K562 (cell line): ENCODE data around the gene SLC30A1. TPM values are rescaled to one million over a fixed set of nuclear protein-coding genes. Genes with fewer than 3 reads are reported as not detected.
A peak's percentile ranks its signal among the peaks of the same experiment; 100 is the strongest.

Source experiments
- ATAC-seq: fragments of 200-7000 bp; cut with Tn5 transposase; 3 replicates; pipeline ENCODE4 v1.9.1; 2020; ENCODE audit warnings: moderate library complexity
- BruUV-seq: library from RNA; stranded (reverse); fragments of 400-500 nt; replicated peaks from 2 replicates; lab custom pipeline; 2021; lab: Mats Ljungman, UMichigan
- CTCF ChIA-PET: fragments of 300-600 bp; formaldehyde crosslinking; extraction: SDS; loops from one replicate; lab custom pipeline; 2021; ENCODE audit warnings: low intra/inter-chr PET ratio; lab: Yijun Ruan, JAX
- POLR2A ChIA-PET: fragments of 300-600, 350-650 bp; sonication (Branson Sonifier 250); formaldehyde crosslinking; extraction: SDS; loops from one replicate; lab custom pipeline; 2021; ENCODE audit warnings: antibody characterized with exemption, inconsistent platforms; lab: Yijun Ruan, JAX
- DNase-seq, 4 experiments: peaks; one replicate each; pipeline versions ENCODE4 v3.0.0 to v3.0.0-alpha.2; 2011 to 2018; ENCODE audit warnings: low spot score in 3 of 4, mixed read lengths in 3 of 4; ENCODE audit errors: extremely low read depth in 1 of 4
- FAIRE-seq: peaks from 2 replicates; lab custom pipeline; 2011; peaks lifted over from hg19 to GRCh38; lab: Jason Lieb, UNC
- H2AFZ ChIP-seq: 2 replicates; pipeline ENCODE4 v1.6.0; 2011; ENCODE audit warnings: low read depth, low read length, control low read depth, inconsistent platforms
- H3K27ac ChIP-seq: fragments of 200-600 bp; 3 replicates; pipeline ENCODE4 v1.8.0; 2011; ENCODE audit warnings: low read depth, mild to moderate bottlenecking, control low read depth, inconsistent platforms, low read length, moderate library complexity, mixed read lengths; ENCODE audit errors: extremely low read depth
- H3K27me3 ChIP-seq, 2 experiments: fragments of 300-600 bp in 1 of 2; 2 replicates in 1 of 2; 3 replicates in 1 of 2; pipeline versions ENCODE4 v1.6.0 to v1.8.0; 2011; ENCODE audit warnings: inconsistent platforms in 2 of 2, low read length in 2 of 2, mild to moderate bottlenecking in 1 of 2, mixed read lengths in 1 of 2, moderate library complexity in 1 of 2; ENCODE audit not compliant: control insufficient read depth in 2 of 2, insufficient read depth in 2 of 2
- H3K36me3 ChIP-seq: fragments of 300-600 bp; 3 replicates; pipeline ENCODE4 v1.8.0; 2011; ENCODE audit warnings: mild to moderate bottlenecking, low read length, inconsistent platforms; ENCODE audit not compliant: control insufficient read depth, insufficient read depth
- H3K4me1 ChIP-seq, 2 experiments: fragments of 200-600 bp in 1 of 2; replicated peaks in 1 of 2; 2 replicates in 1 of 2; 3 replicates in 1 of 2; pipeline versions ENCODE4 v1.5.1 to v1.8.0; 2011; ENCODE audit warnings: inconsistent platforms in 2 of 2, low read length in 2 of 2, mild to moderate bottlenecking in 1 of 2, mixed read lengths in 1 of 2, moderate library complexity in 1 of 2; ENCODE audit not compliant: control insufficient read depth in 2 of 2, insufficient read depth in 2 of 2
- H3K4me2 ChIP-seq: 2 replicates; pipeline ENCODE4 v1.6.1; 2011; ENCODE audit warnings: low read length, control low read depth, inconsistent platforms, mixed read lengths; ENCODE audit not compliant: insufficient read depth
- H3K4me3 ChIP-seq: fragments of 200-600 bp; sonication (generic), shearing (Covaris generic); 2 replicates; pipeline ENCODE4 v1.5.1; 2016; ENCODE audit warnings: control low read depth, inconsistent platforms
- H3K79me2 ChIP-seq: fragments of 200-600 bp; 3 replicates; pipeline ENCODE4 v1.8.0; 2011; ENCODE audit warnings: low read length, inconsistent platforms; ENCODE audit not compliant: control insufficient read depth, insufficient read depth
- H3K9ac ChIP-seq, 2 experiments: 2 replicates each; pipeline versions ENCODE4 v1.6.0 to v1.6.1; 2011; ENCODE audit warnings: low read depth in 2 of 2, low read length in 2 of 2, control low read depth in 1 of 2, inconsistent platforms in 1 of 2, mild to moderate bottlenecking in 1 of 2, mixed read lengths in 1 of 2; ENCODE audit not compliant: insufficient read depth in 1 of 2
- H3K9me1 ChIP-seq: one replicate; pipeline ENCODE4 v1.6.0; 2011; ENCODE audit warnings: inconsistent platforms, mild to moderate bottlenecking, low read length, moderate library complexity; ENCODE audit not compliant: control insufficient read depth, insufficient read depth
- H3K9me3 ChIP-seq: replicated peaks from 2 replicates; pipeline ENCODE4 v1.5.1; 2011; ENCODE audit warnings: low read depth, low read length, inconsistent platforms; ENCODE audit not compliant: control insufficient read depth, insufficient read depth
- H4K20me1 ChIP-seq: replicated peaks from 2 replicates; pipeline ENCODE4 v1.6.1; 2011; ENCODE audit warnings: low read length, inconsistent platforms, mixed read lengths; ENCODE audit not compliant: control insufficient read depth, insufficient read depth
- CHD4 ChIP-seq: fragments of 200-600 bp; sonication (generic); IDR thresholded peaks from 3 replicates; pipeline ENCODE4 v1.6.1; 2012; ENCODE audit warnings: low read depth, mild to moderate bottlenecking, mixed read lengths, low read length, inconsistent platforms; ENCODE audit not compliant: insufficient read depth, insufficient replicate concordance, poor library complexity, severe bottlenecking
- CSDE1 ChIP-seq, 2 experiments: fragments of 450-650 bp; IDR thresholded peaks; 2 replicates each; pipeline ENCODE4 v1.6.1; 2016; ENCODE audit warnings: mild to moderate bottlenecking in 1 of 2
- E2F3 ChIP-seq: fragments of 250-450 bp; sonication (Bioruptor Pico); IDR thresholded peaks from 2 replicates; pipeline ENCODE4 v1.4.0; 2020; ENCODE audit warnings: mild to moderate bottlenecking
- HDAC2 ChIP-seq: fragments of 450-650 bp; IDR thresholded peaks from 2 replicates; pipeline ENCODE4 v1.6.1; 2016; ENCODE audit warnings: mild to moderate bottlenecking
- KDM1A ChIP-seq, 2 experiments: fragments of 450-650 bp; IDR thresholded peaks; 2 replicates each; pipeline ENCODE4 v1.6.1; 2016; ENCODE audit warnings: mild to moderate bottlenecking in 2 of 2
- NR1H2 ChIP-seq: sonication (generic); formaldehyde crosslinking; IDR thresholded peaks from 2 replicates; pipeline ENCODE4 v1.4.0; 2020; ENCODE audit warnings: mild to moderate bottlenecking, missing genetic modification reagents
- POLR2H ChIP-seq: IDR thresholded peaks from 2 replicates; pipeline ENCODE4 v1.6.1; 2016; ENCODE audit warnings: missing genetic modification characterization, low read depth, mild to moderate bottlenecking, control low read depth, missing compliant biosample characterization, moderate library complexity
- SAP30 ChIP-seq: fragments of 200-600 bp; sonication (generic); IDR thresholded peaks from 2 replicates; pipeline ENCODE4 v1.6.1; 2012; ENCODE audit warnings: borderline replicate concordance, low read depth, mild to moderate bottlenecking, moderate library complexity, low read length, control low read depth, inconsistent platforms; ENCODE audit not compliant: insufficient read depth, poor library complexity, severe bottlenecking
- SMARCC2 ChIP-seq: fragments of 450-650 bp; IDR thresholded peaks from 2 replicates; pipeline ENCODE4 v1.6.1; 2017; ENCODE audit warnings: antibody characterized with exemption, moderate library complexity, mild to moderate bottlenecking, low read depth
- SRSF7 ChIP-seq: fragments of 200-400 bp; formaldehyde crosslinking; optimal IDR thresholded peaks from 2 replicates; pipeline ENCODE3; 2017; ENCODE audit warnings: mild to moderate bottlenecking, low read depth, low read length
- WGBS: fragments of 100-300 bp; shearing (Covaris generic); methylation state at CpG from one replicate; pipeline ENCODE4 v1.1.6; 2016; ENCODE audit warnings: low coverage, mixed read lengths; ENCODE audit not compliant: insufficient coverage; ENCODE audit errors: missing lambda C conversion rate; 5-methylcytosine and 5-hydroxymethylcytosine counted together
- in situ Hi-C: fragments of 300-500 bp; cut with MboI; formaldehyde crosslinking; loops from 4 replicates; pipeline ENCODE4 v1.15.0; 2018; ENCODE audit warnings: inconsistent platforms, mixed read lengths
- intact Hi-C: fragments of 100-400 bp; cut with micrococcal nuclease; formaldehyde crosslinking; loops from 2 replicates; pipeline ENCODE4 v1.14.2; 2022
- polyA plus RNA-seq, 8 experiments: library from polyadenylated mRNA; depleted of rRNA in 4 of 8; stranded (reverse) in 5 of 8; unstranded in 3 of 8; fragments of >200 nt; fragmentation: Nextera tagmentation in 2 of 8; fragmentation: Illumina TruSeq in 1 of 8; extraction: Ambion mirVana in 2 of 8; extraction: Trizol in 1 of 8; gene quantifications; 2 replicates each; pipeline versions ENCODE4 v1.2.1 to v1.2.3, GENCODE V29; 2011 to 2014; ENCODE audit warnings: inconsistent platforms in 1 of 8, missing spikeins in 1 of 8
- total RNA-seq, 7 experiments: library from RNA; depleted of rRNA in 6 of 7; stranded (reverse); fragments of >200 nt in 6 of 7; fragmentation: Illumina TruSeq in 2 of 7; extraction: Trizol in 2 of 7; gene quantifications; 2 replicates each; pipeline versions ENCODE4 v1.2.1 to v1.2.3, GENCODE V29; 2011 to 2021; ENCODE audit warnings: low replicate concordance in 1 of 7
- TF ChIP-seq, protein P1 (sequence below): fragments of 450-650 bp; IDR thresholded peaks from 2 replicates; pipeline ENCODE4 v1.6.1; 2016; ENCODE audit warnings: borderline replicate concordance
- TF ChIP-seq, protein P2 (sequence below): fragments of 200-800 bp; sonication (Bioruptor generic); IDR thresholded peaks from 2 replicates; pipeline ENCODE4 v1.6.1; 2016; ENCODE audit warnings: missing genetic modification characterization, missing compliant biosample characterization

The SLC30A1 gene
- total and polyA plus RNA-seq, 9 of the 15 experiments (the other 6 are each of a cell fraction or from before 2014, with no cell fraction given) = 4.1 to 14.4 (median 6.6) TPM

DNA sequence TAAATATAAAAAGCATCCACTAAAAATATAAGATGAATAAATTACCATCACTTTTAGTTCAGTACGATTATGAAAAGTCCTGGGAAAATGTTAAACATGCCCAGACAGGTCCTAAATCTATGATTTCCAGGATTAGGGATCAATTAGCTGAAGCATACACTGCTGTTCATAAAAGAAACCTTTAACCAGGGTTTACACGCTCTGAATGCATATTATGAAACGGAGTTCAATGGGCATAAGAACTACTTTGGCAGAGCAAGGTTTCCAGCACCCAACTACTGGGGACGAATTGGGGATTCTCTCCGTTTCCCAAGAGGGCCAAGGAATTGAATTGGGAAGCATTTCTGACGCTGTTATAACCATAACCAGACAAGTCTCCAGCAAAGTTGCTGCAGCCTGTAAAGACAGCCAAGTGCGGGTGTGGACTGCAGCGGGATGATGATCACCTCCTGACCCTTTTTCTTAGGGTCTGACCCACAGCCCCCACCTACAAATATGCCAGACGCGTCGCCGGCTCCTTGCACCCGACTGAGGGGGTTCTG, 1.6 kb downstream of the SLC30A1 start (continued):
- TF ChIP-seq HDAC2 (peak; percentile 19; the same call in 1 of the 2 replicates), SMARCC2 (no peak), KDM1A (IDR thresholded peaks at IDR 0.05) (0 out of 4 replicates have a peak, but pooled peaks of 1 of the 2 experiments have one; percentile 56), SAP30 (peak; percentile 40), E2F3 (no peak), CHD4 (peak; percentile 7), NR1H2 (CRISPR knock-in tag) (no peak)
- TF ChIP-seq, protein P1, sequence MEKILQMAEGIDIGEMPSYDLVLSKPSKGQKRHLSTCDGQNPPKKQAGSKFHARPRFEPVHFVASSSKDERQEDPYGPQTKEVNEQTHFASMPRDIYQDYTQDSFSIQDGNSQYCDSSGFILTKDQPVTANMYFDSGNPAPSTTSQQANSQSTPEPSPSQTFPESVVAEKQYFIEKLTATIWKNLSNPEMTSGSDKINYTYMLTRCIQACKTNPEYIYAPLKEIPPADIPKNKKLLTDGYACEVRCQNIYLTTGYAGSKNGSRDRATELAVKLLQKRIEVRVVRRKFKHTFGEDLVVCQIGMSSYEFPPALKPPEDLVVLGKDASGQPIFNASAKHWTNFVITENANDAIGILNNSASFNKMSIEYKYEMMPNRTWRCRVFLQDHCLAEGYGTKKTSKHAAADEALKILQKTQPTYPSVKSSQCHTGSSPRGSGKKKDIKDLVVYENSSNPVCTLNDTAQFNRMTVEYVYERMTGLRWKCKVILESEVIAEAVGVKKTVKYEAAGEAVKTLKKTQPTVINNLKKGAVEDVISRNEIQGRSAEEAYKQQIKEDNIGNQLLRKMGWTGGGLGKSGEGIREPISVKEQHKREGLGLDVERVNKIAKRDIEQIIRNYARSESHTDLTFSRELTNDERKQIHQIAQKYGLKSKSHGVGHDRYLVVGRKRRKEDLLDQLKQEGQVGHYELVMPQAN = 0 out of 2 replicates have a peak, but pooled peaks have one; percentile 13

DNA sequence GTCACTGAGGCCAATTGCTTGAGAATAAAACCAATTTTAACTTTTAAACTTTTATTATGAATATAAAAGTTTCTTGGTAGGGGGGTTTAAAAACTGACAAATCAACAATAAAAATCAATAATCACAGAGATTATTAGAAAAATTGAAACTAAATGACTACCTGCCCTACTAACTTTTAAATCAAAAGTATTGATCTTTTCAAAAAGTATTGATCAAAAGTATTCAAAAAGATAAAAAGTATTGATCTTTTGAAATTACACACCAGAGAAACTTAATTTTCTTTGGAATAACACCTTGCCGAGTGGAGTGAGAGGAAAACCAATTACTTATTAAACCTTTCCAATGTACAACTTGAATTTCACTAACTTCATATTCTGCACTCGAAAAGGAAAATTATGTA, 2.2 kb downstream of the SLC30A1 start:
- peak overlapping the region; percentile 95 for H3K4me2 ChIP-seq
- H3K36me3 ChIP-seq = peaks cover 34% of the 10 kb centered on the region
- in situ Hi-C loops = no loop called here
- CTCF ChIA-PET = interaction anchor here (2.4 to 3.8 kb wide), 2 partner anchors 63 to 78 kb away, joined by 8 to 36 read pairs; no protein-coding TSS in a partner anchor
- peak overlapping the region; percentile 75 for H3K4me3 ChIP-seq
- H4K20me1 ChIP-seq = peaks cover 5% of the 10 kb centered on the region
- peak overlapping the region in 1 of 2 experiments; percentile 77; a peak in 2 of 4 replicates for H3K9ac ChIP-seq
- TSS peak; percentile 32 for BruUV-seq
- FAIRE-seq (no peak), DNase-seq (no peak), ATAC-seq (no peak)
- POLR2A ChIA-PET = interaction anchor here (0.5 kb wide), 1 partner anchor 96 kb away, joined by 3 read pairs; no protein-coding TSS in a partner anchor
- peaks cover 20 to 21% of the 10 kb centered on the region in 2 experiments; a peak in 4 of 5 replicates for H3K4me1 ChIP-seq
- intact Hi-C loops = loop anchor here (1.0 kb wide), 2 partner anchors 49 to 79 kb away; no protein-coding TSS in a partner anchor
- H3K27me3 ChIP-seq = no peaks in the 10 kb centered on the region
- WGBS = 9% methylated on average over 2 of the region's 2 CpGs
- H3K9me3 ChIP-seq = no peaks in the 10 kb centered on the region
- no peaks in the 10 kb centered on the region for H3K9me1 ChIP-seq
- H3K79me2 ChIP-seq = peaks cover 50% of the 10 kb centered on the region
- no peak overlapping the region for H3K27ac ChIP-seq
- H2AFZ ChIP-seq = no peak overlapping the region
- TF ChIP-seq SRSF7 = no peak
- 0 out of 4 replicates have a peak, but pooled peaks of 1 of the 2 experiments have one; percentile 12 for TF ChIP-seq CSDE1 (IDR thresholded peaks at IDR 0.05)
- TF ChIP-seq, protein P2, sequence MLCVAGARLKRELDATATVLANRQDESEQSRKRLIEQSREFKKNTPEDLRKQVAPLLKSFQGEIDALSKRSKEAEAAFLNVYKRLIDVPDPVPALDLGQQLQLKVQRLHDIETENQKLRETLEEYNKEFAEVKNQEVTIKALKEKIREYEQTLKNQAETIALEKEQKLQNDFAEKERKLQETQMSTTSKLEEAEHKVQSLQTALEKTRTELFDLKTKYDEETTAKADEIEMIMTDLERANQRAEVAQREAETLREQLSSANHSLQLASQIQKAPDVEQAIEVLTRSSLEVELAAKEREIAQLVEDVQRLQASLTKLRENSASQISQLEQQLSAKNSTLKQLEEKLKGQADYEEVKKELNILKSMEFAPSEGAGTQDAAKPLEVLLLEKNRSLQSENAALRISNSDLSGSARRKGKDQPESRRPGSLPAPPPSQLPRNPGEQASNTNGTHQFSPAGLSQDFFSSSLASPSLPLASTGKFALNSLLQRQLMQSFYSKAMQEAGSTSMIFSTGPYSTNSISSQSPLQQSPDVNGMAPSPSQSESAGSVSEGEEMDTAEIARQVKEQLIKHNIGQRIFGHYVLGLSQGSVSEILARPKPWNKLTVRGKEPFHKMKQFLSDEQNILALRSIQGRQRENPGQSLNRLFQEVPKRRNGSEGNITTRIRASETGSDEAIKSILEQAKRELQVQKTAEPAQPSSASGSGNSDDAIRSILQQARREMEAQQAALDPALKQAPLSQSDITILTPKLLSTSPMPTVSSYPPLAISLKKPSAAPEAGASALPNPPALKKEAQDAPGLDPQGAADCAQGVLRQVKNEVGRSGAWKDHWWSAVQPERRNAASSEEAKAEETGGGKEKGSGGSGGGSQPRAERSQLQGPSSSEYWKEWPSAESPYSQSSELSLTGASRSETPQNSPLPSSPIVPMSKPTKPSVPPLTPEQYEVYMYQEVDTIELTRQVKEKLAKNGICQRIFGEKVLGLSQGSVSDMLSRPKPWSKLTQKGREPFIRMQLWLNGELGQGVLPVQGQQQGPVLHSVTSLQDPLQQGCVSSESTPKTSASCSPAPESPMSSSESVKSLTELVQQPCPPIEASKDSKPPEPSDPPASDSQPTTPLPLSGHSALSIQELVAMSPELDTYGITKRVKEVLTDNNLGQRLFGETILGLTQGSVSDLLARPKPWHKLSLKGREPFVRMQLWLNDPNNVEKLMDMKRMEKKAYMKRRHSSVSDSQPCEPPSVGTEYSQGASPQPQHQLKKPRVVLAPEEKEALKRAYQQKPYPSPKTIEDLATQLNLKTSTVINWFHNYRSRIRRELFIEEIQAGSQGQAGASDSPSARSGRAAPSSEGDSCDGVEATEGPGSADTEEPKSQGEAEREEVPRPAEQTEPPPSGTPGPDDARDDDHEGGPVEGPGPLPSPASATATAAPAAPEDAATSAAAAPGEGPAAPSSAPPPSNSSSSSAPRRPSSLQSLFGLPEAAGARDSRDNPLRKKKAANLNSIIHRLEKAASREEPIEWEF = peak; percentile 99
- TF ChIP-seq POLR2H (tag) = peak; percentile 47; the same call in 1 of the 2 replicates
